Caki2 (cell line): Measurements from ENCODE around the gene CASP8AP2. TPM values are rescaled to one million over a fixed set of nuclear protein-coding genes. Genes with fewer than 3 reads are reported as not detected.
"Not testable (repeated sequence)": the region's sequence is repeated elsewhere in the genome, so short reads cannot be mapped to it uniquely, and the experiment has no call there.

Experiments used
- DNase-seq: peaks from one replicate; pipeline ENCODE4 v3.0.0-alpha.2; 2015; ENCODE audit warnings: low read depth
- in situ Hi-C: cut with HindIII; loops from 2 replicates; pipeline ENCODE4 v1.10.0; 2016; ENCODE audit warnings: low sequenced_read_pairs, low pct_unique_long_range_greater_than_20kb, mixed read lengths
- total RNA-seq: library from RNA; depleted of rRNA; stranded (reverse); fragments of >200 nt; shearing (Covaris generic); gene quantifications from 2 replicates; pipeline ENCODE4 v1.2.3, GENCODE V29; 2014; ENCODE audit warnings: low replicate concordance; rRNA removed

CASP8AP2 gene
- total RNA-seq, result 9.7 and 11.3 TPM in 2 replicates

GRCh38 chr6:89829472-89830169, at the start of gene CASP8AP2:
TSS of gene CASP8AP2 (plus strand) at chr6:89829880.
- in situ Hi-C loops, result no loop called here

GRCh38 chr6:89781070-89782034, 48.3 kb upstream of the CASP8AP2 start:
- DNase-seq, result no peak
- in situ Hi-C loops, result no loop called here

More at GRCh38 chr6:89829472-89830169, at the start of gene CASP8AP2:
- peak; percentile 97 for DNase-seq

- DNase-seq, result no peak
- in situ Hi-C loops, result no loop called here
These were observed 47.5 kb upstream of the CASP8AP2 start for GRCh38 chr6:89782222-89782621.

DNA sequence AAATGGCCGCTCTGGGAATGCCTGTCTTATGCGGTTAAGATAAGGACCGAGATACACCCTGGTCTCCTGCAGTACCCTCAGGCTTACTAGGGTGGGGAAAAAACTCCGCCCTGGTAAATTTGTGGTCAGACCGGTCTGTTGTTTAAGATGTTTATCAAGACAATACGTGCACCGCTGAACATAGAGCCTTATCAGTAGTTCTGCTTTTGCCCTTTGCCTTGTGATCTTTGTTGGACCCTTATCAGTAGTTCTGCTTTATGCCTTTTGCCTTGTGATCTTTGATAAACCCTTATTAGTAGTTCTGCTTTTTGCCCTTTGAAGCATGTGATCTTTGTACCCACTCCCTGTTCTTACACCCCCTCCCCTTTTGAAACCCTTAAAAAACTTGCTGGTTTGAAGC, 46.4 kb upstream of the CASP8AP2 start:
- in situ Hi-C loops, DNase-seq: not testable (repeated sequence)

DNA sequence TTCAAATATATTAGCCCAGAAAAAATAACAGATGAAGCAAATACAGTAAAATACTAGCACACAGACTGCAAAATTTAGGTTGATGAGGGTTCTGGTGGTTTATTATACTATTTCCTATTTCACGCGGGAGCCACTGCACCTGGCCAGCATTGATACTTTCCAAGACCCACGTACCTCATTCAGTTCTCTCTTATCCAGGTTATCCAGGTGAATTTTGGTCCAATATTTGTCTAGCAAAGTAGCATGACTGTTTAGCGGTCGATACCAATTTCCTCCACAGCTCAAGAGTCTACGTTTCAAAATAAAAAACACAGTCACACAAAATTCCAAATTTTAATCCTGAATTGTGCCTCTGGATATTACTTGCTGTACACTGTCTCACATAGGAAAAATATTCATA, 44.8 kb upstream of the CASP8AP2 start:
- DNase-seq, result no peak
- in situ Hi-C loops, result no loop called here

DNA sequence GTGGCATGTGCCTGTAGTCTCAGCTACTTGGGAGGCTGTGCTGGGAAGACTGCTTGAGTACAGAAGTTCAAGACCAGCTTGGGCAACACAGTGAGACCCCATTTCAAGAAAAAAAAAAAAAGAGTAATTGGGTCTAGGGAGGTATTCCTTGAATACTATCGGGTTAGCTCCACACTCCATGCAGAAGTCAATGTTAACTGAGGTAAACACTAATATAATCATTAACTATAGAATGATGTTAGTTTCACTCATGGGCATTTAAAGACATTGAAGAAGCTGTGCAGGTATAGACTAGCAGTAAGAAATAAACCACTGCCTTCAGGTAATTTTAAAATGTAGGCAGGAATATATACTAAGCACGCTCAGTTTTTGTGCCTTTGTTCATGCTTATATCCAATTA, 42.7 kb upstream of the CASP8AP2 start:
- DNase-seq, result no peak
- in situ Hi-C loops, result no loop called here

DNA sequence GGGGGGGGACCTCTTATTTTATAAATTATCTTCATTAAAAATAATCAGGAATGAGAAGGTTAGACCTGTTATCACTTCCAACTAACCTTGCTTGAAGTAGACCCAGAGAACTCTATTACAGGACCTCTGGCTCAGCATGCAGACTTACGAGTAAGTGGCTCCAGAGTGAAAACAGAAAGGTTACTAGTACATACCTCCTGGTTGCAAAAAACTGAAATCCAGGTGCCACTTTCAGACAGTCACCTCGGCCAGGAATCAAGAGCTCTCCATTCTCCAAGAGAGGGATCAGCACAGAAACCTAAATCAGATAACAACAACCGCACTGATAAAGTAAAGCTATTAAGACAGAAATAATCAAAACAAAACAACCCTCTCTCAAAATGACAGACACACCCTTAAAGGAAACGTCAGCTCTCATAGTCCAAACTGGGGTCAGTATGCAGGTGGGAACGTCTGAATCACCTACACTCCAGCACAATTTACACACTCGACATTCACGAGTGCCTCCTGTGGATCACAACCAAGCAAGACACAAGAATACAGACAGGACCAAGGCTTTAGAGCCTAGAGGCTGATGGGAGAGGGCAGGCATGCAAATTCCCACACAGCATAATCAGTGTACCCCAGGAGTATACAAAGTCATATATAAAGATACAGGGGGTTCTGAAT, 41.9 kb upstream of the CASP8AP2 start:
- no peak for DNase-seq
- in situ Hi-C loops, result no loop called here

DNA sequence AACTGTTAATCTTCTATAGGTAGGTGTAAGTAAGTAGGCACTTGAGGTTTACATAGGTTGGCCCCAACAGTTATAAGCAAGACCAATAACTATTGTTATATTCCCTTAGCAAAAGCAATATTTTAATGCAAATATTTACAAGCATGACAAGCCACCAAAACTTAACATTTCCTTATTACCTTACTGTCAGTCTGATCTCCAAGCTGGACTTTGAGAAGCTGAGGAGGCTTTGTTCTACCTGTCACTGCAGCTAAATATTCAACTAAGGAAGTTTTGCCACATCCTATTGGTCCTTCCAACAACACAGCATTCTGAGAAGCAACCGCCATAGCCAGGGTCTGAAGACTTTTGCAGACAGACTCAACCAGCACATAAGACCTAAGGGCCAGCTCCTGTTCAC, 39.7 kb upstream of the CASP8AP2 start:
- in situ Hi-C loops, result no loop called here
- no peak for DNase-seq

- in situ Hi-C loops, result no loop called here
- no peak for DNase-seq
These were observed 39.3 kb upstream of the CASP8AP2 start for GRCh38 chr6:89790403-89790802.

DNA sequence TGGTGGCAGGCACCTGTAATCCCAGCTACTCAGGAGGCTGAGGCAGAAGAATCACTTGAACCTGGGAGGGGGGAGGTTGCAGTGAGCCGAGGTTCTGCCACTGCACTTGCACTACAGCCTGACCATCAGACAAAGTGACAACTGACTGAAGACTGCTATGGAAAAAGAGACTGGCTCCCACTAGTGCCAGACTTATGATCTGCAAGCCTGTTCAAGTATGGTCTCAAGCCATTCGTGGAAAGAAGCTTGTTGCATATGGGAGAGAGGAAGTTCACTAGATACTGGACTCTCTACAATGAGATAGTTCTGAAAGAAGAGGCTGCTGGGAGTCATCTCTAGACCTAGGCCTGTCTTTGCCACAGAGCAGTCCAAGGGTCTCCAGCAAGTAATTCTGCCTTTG, 36.8 kb upstream of the CASP8AP2 start:
- DNase-seq, result peak; percentile 37
- in situ Hi-C loops, result no loop called here

DNA sequence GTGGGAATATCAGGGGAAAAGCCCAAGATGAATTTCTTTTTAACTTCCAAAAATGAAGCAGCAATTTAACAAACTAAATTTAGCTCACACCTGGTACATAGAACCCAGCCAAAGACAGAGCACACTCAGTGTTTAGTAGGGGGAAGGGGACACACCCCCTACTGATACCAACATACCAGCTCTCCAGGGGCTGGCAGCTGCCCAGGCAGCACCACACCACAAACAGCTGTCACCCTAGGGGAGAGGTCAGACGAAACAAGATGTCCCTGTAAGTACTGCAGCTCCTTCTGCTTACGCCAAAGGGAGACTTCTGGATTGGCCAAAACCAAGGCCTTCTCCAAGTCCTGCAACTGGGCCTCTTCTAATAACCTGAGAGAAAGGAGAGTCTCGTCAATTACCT, 36.1 kb upstream of the CASP8AP2 start:
- in situ Hi-C loops, result no loop called here
- DNase-seq, result no peak

DNA sequence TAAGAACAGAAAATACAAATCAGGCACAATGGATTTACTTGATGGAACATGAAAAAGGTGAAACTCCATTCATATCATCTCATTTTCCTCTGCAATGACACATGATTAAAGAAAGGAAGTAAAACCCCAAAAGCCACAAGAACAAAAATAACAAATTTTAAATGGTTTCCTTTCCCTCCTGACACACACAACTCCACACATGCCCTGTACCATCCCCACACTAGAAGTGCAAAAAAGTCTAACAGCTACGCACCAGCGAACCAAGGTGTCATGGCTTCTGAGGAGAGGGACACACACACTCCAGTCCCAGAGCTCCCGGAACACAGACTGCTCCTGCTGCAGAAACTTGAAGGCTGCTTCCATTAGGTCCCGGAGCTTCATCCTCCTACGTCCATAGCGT, 35.4 kb upstream of the CASP8AP2 start:
- no peak for DNase-seq
- in situ Hi-C loops, result no loop called here

DNA sequence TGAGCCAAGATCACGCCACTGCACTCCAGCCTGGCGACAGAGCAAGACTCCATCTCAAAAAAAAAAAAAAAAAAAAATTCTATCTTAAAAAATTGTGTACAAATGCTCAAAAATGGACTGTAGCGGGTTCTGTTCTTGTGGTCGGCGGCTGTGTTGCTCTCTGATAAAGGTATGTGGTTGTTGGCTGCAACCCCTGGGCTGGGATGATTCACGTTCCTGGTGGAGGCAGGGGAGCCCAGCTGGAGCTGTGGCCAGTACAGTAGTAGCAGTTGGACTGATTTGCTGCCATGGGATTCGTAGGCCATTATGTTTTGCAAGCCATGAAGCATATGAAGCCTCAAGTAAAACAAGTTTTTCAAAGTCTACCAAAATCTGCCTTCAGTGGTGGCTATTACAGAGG, 32.4 kb upstream of the CASP8AP2 start:
- in situ Hi-C loops, result no loop called here
- DNase-seq, result no peak

DNA sequence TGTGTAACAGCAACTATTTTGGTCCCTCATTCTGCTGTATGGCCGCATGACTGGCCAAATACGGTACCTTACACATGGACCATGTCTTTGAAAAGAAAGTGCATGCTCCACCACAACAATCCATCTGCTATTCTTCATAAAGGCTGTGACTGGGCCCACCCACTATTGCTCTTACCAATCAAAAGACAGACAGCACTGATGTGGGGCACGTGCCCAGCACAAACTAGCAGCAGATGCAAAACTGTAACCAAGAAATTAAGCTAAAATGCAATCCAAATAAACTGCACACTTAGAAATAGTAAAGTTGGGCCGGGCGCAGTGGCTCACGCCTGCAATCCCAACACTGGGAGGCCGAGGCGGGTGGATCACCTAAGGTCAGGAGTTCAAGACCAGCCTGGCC, 30.6 kb upstream of the CASP8AP2 start:
- DNase-seq, result no peak
- in situ Hi-C loops, result no loop called here

DNA sequence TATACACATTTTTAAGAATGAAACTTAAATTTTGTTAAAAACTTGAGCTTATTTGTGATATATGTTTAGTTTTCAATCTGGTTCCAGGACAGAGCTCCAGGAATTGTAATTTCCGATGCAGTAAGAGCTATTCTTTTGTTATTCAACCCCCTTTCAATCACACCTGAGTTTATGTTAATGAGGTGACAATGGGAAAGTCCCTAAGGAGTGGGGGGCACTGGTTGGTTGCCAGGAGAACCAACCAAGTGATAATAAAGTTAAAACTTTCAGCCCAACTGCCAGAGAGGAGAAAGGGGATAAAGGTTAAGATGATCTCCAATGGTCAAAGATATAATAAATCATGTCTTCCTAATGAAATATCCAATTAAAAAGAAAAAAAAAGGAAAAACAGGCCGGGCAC, 29.9 kb upstream of the CASP8AP2 start:
- in situ Hi-C loops, result no loop called here
- DNase-seq, result no peak

- in situ Hi-C loops, result no loop called here
These were observed 26.4 kb upstream of the CASP8AP2 start for GRCh38 chr6:89803271-89803670.

GRCh38 chr6:89805814-89806371, 23.8 kb upstream of the CASP8AP2 start:
- DNase-seq, result no peak
- in situ Hi-C loops, result no loop called here

More at GRCh38 chr6:89803271-89803670, 26.4 kb upstream of the CASP8AP2 start:
- DNase-seq, result peak; percentile 8

- in situ Hi-C loops, result no loop called here
- DNase-seq, result no peak
These were observed 22.1 kb upstream of the CASP8AP2 start for GRCh38 chr6:89807581-89807980.
